Stimulated activated CD4-positive, alpha-beta T cell treated with anti-CD3 and anti-CD28 coated beads, Interleukin-12 subunit alpha, Interleukin-12 subunit beta, amount 100 ng/mL, for 24 hours (primary cell): Measurements from ENCODE around the gene ARHGEF16.
A peak's percentile ranks its signal among the peaks of the same experiment; 100 is the strongest.

Source experiments
- DNase-seq, 2 experiments: peaks; one replicate each; pipeline ENCODE4 v3.0.0-alpha.2; 2020; ENCODE audit warnings: low read depth in 2 of 2

The ARHGEF16 gene

GRCh38 chr1:3481836-3482375 is 27.4 kb downstream of the ARHGEF16 start:
- DNase-seq: no peak

DNA sequence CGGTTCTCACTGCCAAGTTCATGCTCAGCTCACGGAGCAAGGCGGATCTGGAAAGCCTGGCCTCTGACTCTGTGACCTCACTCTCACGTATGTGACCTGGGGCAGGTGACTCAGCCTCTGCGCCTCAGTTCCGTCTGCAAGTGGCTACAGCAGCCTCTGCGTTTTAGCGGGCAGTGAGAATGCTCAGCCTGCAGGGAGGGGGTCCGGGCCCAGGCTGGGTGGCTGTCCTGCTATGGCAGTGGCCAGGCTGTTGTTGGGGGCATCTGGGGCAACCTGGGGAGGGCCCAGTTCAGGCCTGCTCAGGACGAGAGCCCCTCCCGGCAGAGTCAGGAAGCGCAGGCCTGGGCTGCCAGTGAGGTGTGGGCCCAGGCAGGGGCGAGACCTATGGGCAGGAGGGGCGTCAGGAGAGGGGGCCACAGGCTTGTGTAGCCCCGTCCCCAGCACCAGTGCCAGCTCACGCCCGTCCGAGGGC is 27.9 kb downstream of the ARHGEF16 start:
- DNase-seq: no peak

- DNase-seq: no peak
Measured at GRCh38 chr1:3483380-3483779, 28.9 kb downstream of the ARHGEF16 start.

DNA sequence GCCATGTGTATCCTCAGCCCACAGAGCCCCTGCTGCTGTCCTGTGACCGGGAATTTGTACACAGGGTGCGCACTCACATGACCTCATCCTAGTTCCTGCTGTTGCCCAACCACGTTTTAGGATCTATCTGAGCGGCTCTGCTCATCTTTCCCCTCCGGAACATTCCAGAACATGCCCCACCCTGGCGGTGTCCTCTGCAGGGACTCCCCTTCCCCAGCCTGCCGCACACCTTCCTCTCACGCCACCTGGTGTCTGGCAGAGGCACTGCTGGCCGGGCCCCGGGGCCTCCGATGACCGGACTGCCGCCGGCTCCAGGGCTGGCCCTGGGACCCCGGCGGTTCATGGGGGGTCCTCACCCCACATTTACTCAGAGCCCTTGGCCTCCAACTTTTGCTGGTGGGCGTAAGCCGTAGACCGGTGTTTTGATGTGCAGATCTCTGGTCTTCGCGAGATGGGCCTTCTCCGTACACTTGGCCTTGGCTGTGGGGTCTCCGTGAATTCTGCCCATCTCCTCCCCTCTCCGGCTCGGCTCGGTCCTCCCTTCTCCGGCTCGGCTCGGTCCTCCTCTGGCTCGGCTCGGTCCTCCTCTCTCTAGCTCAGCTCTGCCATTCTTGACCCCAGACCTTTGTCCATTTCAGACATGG is 29.5 kb downstream of the ARHGEF16 start:
- peak; percentile 8 to 37 for DNase-seq

- DNase-seq: no peak
Measured at GRCh38 chr1:3485016-3485415, 30.6 kb downstream of the ARHGEF16 start.

DNA sequence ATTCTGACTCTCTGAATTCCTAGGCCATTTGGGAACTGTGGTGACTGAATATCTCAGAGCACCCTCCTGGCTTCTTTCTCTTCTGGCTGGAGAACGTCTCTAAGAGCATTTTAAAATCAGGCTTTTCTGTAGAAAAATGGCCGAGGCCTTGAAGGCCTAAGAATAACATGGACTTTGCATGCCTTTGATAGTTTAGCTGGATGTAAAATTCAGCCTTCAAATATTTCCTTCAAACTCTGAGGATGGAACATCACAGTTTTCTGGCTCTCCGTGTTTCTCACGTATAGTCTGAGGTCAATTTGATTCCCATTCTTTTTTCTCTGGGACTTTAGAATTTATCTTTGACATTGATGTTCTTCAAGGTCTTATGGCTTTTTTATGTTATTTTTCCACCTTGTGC is 34.0 kb downstream of the ARHGEF16 start:
- no peak for DNase-seq

- DNase-seq: no peak
Measured at GRCh38 chr1:3490046-3490745, 35.7 kb downstream of the ARHGEF16 start.

DNA sequence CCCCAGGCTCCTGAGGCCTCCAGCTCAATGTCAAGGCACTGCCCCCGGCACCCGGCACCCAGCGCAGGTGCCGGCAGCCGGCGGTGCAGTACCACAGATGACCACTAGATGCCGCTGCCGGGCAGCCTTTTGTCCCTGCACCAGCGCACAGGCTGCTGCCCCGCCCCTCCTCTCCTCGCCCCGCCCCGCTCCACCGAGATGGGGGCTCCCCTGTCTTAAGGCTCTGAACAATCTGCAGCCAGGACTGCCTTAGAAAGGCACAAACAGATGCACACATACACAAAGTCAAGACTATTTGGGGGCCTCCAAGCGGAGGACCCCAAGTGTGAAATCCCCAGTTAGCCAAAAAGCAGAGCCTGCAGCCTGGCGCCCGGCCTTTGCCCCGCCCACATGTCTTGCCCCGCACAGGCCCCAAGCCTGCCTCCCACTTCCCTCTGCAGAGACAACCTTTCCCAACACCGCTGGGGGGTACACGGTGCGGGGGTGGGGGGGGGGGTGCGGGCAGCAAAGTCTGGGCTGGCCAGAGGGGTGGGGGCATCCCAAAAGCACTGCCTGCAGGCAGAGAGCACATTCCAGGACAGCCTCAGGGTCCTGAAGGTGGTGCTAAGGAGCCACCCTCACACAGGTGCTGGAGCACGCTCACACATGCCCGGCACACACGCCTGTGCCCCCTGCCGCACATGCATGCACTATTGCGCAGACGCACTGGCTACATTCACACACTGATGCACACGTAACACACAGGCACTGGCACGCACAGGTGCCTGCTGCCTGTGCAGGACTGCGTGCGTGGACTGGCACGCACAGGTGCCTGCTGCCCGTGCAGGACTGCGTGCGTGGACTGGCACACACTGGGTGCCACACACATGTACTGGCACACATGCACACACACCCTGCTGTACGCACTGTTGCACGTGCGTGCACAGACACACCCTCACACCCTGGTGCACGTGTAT is 37.1 kb downstream of the ARHGEF16 start:
- peak; percentile 65 to 85 for DNase-seq

GRCh38 chr1:3492545-3493246 is 38.2 kb downstream of the ARHGEF16 start:
- no peak for DNase-seq

- no peak for DNase-seq
Measured at GRCh38 chr1:3494321-3495308, 40.1 kb downstream of the ARHGEF16 start.

DNA sequence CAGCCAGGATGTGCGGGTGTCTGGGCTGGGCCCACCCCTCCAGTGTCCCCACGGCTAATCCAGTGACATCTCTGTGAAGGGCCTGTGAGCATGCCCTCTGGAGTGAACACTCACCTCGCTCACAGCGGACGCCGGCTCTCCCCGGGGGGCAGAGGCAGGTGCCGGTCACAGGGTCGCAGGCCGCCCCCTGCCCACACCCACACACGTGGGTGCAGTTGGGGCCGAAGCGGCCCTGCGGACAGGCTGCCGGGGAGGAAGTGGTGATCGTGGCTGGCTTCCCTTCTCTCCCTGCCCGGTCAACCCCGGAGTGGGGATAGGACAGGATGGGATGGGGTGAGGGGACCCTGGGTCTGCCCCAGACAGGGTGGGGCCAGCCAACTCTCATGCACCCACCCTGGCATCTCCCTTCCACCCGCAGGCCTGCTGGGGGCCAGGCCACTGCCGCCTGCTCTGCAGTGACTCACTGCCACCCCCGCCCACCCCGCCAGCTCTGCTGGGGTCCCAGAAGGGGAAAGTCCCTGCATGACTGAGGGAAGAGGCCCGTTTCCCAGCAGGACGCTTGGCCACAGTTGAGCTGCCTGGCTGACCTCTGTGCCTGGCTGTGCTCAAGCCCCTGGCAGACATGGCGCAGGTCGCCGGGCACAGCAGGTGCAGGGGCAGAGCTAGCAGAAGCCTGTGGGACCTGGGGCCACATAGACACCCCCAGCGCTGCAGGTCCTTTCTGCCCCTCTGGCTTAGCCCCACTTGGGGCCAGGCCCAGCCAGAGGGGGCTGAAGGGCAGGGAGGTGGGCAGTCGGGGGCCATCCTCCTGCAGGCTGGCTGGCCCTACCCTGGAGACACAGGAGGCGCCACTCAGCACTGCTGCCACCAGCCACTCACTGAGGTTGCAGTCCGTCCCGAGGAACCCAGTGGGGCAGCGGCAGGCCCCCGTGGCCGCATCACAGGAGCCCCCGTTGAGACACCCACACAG is 41.6 kb downstream of the ARHGEF16 start:
- DNase-seq: no peak

GRCh38 chr1:3496916-3497315 is 42.5 kb downstream of the ARHGEF16 start:
- no peak for DNase-seq

- DNase-seq: no peak
Measured at GRCh38 chr1:3497521-3497920, 43.1 kb downstream of the ARHGEF16 start.

GRCh38 chr1:3498246-3498930 is 43.9 kb downstream of the ARHGEF16 start:
- no peak for DNase-seq

GRCh38 chr1:3498986-3499385 is 44.5 kb downstream of the ARHGEF16 start:
- DNase-seq: no peak

GRCh38 chr1:3499611-3500010 is 45.1 kb downstream of the ARHGEF16 start:
- DNase-seq: no peak

DNA sequence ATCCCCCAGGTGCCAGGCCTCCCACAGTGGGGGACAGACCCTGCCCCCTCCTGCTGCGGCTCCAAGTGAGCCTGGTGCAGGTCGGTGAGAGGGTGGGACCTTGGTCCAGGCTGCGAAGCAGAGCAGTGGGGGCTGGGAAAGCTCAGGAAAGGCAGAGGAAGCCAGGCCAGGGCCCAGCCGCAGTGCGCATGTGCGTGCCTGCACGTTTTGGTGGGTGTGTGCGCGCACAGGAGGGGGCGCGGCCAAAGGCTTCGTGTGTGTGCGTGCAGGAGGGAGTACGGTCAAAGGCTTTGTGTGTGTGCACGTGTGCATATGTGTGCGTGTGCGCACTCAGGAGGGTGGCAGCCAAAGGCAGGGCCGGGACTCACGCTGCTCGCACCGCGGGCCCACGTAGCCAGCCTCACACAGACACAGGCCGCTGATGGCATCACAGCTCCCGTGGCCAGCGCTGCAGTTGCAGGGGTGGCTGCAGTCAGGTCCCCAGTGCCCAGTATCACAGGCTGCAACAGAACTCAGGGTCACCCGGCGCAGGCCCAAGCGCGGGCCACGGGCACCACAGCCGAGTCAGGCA is 45.9 kb downstream of the ARHGEF16 start:
- DNase-seq: no peak

GRCh38 chr1:3501437-3501836 is 47.0 kb downstream of the ARHGEF16 start:
- DNase-seq: no peak
